ENCODE data around the gene DIP2C.

- TF ChIP-seq CTCF (IDR thresholded peaks at IDR 0.05) (no peak), EZH2 (IDR thresholded peaks at IDR 0.05; ENCODE audit: borderline replicate concordance, insufficient read depth, low read depth, low read length, poor library complexity, severe bottlenecking) (no peak)
Observed at GRCh38 chr10:609262-609658, 80.2 kb downstream of the DIP2C start.
